Lower leg skin (tissue), 3 donors: ENCODE results near the gene KIF20B.

Source experiments
- CTCF ChIP-seq, 3 donors: fragments of 450-650 bp; IDR thresholded peaks; one replicate each; pipeline ENCODE4 v1.5.1; 2016; ENCODE audit warnings: antibody characterized with exemption in 3 of 3, mild to moderate bottlenecking in 3 of 3, moderate library complexity in 2 of 3
- POLR2A ChIP-seq, 2 donors: fragments of 450-650 bp; IDR thresholded peaks; one replicate each; pipeline ENCODE4 v1.6.1; 2016 to 2017; ENCODE audit warnings: antibody characterized with exemption in 2 of 2, mild to moderate bottlenecking in 1 of 2, moderate library complexity in 1 of 2

DNA sequence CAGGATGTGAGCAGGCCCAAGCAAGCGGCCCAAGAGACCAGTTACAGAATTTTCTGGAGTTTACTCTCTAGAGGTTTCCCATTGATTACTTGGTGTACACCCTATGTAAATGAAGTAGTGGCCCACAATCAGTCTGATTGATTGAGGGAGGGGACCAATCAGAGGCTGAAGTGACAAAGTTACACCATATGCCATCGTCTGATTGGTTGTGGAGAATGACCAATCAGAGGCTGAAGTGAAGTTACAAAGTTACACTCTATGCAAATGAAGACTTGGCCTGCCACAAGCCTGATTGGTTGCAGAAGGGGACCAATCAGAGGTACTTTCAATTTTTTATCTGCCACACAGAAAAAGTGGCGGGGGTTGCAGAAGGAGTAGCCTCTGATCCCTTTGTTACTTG lies 83.7 kb downstream of the KIF20B start:
- TF ChIP-seq CTCF (IDR thresholded peaks at IDR 0.05) (no peak), POLR2A (IDR thresholded peaks at IDR 0.05) (no peak)
